GM21381 (cell line): ENCODE data around the gene PAPSS2.
"Not testable (repeated sequence)": the region's sequence is repeated elsewhere in the genome, so short reads cannot be mapped to it uniquely, and the experiment has no call there.

Experiments used
- ATAC-seq: cut with Tn5 transposase; IDR thresholded peaks from one replicate; pipeline ENCODE4 v1.9.1; 2021; ENCODE audit warnings: mild to moderate bottlenecking, moderate library complexity; ENCODE audit not compliant: unreplicated experiment

PAPSS2 gene

DNA sequence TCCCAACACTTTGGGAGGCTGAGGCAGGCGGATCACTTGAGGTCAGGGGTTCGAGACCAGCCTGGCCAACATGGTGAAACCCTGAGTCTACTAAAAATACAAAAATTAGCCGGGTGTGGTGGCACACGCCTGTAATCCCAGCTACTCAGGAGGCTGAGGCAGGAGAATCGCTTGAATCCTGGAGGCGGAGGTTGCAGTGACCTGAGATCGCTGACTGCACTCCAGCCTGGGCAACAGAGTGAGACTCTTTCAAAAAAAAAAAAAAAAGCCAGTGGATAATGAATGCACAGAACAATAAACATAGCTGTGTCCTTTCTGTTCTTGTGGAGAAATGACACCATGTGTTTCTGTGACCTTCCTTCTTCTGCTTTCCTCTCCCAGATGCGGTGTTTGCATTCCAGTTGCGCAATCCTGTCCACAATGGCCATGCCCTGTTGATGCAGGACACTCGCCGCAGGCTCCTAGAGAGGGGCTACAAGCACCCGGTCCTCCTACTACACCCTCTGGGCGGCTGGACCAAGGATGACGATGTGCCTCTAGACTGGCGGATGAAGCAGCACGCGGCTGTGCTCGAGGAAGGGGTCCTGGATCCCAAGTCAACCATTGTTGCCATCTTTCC is 83.4 kb downstream of the PAPSS2 start:
- ATAC-seq, result not testable (repeated sequence)

DNA sequence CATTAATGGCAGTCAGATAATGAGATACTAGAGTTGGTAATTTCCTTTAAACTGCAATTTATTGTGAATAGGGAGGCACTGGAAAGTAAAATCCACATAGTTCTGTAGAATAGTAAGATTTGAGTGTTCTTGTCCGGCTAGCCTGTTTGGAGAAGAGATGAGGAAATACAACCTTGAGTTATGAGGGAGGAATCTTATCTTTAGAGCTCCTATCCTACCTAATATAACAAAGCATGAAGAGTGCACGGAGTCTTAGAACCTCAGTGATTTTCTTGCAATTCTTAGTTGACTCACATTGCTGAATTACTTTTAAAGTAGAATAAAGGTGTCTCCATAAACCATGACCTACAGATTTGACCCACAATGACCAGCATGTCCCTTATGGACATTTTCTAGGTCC is 84.9 kb downstream of the PAPSS2 start:
- ATAC-seq, result no peak

DNA sequence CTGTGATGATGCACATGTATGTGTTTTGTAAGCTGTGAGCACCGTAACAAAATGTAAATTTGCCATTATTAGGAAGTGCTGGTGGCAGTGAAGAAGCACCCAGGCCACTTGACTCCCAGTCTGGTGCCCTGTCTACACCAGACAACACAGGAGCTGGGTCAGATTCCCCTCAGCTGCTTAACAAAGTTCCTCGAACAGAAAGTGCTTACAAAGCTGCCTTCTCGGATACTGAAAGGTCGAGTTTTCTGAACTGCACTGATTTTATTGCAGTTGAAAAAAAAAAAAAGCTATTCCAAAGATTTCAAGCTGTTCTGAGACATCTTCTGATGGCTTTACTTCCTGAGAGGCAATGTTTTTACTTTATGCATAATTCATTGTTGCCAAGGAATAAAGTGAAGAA is 87.2 kb downstream of the PAPSS2 start:
- no peak for ATAC-seq

DNA sequence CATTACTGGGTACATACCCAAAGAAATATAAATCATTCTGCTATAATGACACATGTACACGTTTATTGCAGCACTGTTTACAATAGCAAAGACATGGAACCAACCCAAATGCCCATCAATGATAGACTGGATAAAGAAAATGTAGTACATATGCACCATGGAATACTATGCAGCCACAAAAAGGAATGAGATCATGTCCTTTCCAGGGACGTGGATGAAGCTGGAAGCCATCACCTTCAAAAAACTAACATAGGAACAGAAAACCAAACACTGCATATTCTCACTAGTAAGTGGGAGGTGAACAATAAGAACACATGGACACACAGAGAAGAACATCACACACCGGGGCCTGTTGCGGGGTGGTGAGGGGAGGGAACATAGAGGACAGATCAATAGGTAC is 88.6 kb downstream of the PAPSS2 start:
- ATAC-seq, result not testable (repeated sequence)

DNA sequence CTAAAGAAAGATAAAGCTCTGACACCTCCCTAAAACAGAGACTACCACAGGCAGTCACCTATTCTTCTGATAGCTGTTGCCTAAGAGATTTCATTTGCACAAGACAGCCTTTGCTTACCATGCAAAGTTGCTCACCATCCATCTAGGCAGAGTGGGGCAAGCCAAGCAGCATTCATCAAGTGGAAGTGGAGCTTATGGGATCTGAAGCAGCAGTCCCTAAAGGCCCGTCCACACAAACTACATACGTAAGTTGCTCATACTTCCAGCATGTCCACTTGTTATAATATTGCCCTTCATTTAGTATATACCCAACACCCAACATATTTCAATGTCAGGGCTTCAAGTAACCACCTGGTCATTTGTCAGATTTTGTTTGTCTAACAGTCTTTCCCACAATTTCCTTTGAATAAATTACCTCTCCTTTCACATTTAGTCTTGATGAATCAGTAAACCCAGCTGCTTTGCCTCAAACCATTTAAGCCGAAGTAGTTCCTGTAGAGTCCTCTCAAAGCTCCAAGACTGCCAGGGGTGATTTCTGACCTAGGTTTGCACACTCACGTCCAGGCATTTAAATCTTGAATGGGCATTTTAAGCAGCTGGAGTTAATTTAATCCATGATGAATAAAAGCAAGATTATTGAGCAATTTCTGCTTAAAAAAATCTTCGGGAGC is 90.5 kb downstream of the PAPSS2 start:
- ATAC-seq, result no peak

DNA sequence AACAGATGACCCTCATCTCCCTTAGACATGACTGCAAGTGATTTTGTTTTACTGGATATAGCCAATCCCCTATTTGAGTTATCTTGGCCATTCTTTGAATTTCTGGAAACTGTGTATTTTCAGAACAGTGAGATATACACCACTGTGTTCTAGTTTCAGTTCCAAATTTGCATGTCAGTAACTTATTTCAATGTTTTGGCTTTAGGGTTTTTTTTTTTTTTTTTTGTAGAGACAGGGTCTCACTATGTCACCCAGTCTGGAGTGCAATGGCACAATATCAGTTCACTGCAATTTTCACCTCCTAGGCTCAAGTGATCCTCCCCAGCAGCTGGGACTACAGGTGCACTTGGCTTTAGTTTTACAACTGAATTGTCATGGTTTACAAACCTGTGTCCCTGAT is 91.1 kb downstream of the PAPSS2 start:
- peak; percentile 58 for ATAC-seq

DNA sequence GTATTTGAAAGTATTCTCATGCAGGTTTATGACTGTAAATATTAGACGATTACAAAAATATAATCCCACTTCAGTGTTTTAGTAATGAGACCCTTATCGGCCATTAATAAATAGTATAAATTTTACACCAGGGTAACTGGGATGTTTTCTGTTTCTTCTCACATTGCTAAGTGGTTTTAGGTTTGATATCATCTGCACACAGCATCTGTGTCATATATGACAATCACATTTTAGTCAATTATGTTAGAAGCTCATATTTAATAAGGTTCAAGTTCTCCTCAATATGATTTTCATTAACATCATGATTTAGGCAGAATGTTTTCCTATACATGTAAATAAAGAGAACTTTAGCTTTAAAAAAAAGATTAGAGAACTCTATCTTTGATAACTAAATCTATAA is 91.6 kb downstream of the PAPSS2 start:
- ATAC-seq, result no peak

DNA sequence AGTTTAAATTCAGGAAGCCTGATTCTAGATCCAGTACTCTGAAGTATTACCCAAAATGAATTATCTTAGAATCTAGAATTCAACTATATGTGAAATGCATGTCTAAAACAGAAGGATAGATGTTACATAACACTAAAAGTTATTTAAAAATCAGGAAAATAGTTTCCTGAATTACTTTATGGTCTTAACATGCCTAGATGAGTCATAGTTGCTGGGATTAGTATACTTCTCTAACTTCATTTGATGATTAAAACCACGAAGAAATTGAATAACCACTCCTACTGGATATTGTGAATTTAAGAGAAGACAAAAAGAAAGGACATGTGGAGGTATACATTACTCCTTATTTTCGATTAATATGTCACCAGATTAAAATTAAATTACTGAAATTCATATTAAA is 92.9 kb downstream of the PAPSS2 start:
- ATAC-seq, result no peak

DNA sequence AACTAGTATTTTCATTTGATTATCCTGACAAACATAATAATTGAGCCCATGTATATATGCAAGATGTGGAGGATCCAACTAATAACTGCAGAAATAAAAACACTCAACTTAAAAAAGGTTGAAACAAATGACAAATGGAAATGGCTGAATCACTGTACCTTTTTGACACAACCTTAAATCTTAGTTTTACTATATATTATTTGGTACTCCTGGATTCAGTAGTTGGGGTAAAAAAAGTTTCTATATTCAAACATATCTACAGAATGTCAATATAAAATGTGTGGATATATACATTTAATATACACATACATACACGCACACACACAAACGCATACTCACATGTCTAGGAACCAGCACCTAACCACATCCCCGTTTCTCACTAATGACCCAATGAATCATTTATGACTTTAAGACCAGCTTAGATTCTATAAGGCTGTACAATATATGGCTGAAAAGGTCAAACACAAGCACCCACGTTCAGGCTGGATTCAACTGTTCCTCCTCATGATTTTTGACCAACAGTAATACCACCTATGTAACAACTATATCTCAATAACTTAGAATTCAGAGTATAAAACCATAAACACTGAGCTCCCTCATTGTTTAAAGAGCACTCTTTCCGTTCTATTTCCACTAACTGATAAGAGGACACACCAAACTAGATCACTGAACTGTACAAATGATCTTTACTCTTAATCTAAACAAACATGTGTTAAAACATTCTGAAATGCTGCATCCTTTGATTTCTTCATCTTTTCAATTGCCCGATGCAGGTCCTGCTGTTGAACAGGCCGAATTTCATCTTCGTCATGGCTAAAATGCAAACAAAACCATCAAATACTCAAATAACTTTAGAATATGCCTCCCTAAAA is 94.6 kb downstream of the PAPSS2 start:
- no peak for ATAC-seq

DNA sequence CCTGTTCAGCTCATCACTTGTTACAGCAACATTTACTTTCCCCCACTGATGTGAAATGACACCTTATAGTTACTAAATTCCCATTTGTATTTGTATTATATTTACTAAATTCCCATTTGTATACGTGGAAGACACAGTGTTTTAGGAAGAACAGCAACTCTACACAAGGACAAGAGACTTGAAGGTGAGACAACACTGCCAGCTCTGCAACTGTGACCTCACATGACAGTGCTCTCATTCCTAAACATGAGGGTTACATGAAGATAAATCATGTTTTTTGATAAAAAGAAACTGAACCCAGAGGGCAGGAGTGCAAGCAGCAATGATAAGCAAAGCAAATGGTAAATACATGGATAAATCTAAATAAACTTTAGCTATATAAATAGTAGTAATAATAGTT is 98.0 kb downstream of the PAPSS2 start:
- no peak for ATAC-seq

DNA sequence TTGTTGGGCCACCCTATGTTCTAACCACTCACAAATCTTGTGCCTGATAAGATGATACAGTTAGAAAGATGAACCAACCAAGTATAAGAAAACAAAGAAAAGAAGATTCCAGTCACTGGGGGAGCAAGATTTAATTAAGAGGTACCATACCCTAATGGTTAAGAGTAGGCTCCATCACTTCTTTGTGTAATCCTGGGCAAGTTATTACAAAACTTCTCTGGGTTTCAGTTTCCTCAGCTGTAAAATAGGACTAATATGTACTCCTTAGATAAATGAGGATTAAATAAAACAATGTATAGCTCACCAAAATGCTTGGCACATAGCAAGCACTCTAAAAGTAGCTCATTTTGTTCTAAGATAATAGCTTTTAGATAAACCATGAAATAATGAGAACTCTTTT is 99.9 kb downstream of the PAPSS2 start:
- no peak for ATAC-seq

DNA sequence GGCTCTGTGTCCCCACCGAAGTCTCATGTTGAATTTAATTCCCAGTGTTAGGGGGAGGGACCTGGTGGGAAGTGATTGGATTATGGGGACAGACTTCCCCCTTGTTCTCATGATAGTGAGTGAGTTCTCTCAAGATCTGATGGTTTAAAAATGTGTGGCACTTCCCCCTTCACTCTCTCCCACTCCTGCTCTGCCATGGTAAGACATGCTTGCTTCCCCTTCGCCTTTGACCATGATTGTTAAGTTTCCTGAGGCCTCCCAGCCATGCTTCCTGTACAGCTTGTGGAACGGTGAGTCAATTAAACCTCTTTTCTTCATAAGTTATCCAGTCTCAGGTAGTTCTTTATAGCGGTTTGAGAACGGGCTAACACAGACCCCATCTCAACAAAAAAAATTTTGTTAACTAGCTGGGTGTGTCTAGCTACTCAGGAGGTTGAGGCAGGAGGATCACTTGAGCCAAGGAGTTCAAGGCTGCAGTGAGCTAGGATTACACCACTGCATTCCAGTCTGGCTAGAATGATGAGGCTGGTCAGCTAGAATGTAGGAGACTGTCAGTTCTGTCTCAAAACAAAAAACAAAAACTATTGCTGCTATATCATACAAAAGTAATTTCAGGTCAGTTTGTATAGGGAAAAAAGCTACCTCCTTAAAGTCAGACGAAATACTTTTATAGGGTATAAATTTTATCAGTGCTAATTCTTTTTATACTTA is 100.7 kb downstream of the PAPSS2 start:
- no peak for ATAC-seq

DNA sequence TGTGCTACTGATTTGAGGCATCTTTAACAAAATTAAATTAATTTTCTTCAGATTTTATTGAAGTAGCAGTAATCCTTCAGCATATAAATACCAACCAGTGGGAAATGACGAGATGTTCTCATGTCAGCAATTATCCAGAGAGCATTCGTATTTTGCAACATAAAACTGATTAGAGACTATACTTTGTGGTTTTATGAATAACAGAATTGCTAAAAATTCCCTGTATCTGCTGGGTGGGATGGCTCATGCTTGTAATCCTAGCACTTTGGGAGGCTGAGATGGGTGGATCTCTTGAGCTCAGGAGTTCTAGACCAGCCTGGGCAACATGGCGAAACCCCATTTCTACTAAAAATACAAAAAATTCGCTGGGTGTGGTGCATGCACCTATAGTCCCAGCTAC is 101.5 kb downstream of the PAPSS2 start:
- no peak for ATAC-seq

DNA sequence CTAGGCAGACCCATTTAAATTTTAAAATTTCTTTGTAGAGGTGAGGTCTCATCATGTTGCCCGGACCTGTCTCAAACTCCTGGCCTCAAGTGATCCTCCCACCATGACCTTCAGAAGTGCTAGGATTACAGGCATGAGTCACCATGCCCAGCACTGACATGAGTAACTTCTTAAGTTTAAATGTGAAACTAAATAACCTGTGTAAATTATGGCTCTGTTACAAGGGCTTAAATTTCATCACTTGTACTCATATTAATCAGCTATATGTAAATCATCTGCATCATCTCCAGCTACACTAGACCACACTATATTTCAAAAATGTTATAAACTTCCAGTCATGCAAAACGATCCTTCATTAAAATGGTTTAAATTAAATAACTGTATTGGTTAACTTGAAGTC is 102.2 kb downstream of the PAPSS2 start:
- ATAC-seq, result no peak

DNA sequence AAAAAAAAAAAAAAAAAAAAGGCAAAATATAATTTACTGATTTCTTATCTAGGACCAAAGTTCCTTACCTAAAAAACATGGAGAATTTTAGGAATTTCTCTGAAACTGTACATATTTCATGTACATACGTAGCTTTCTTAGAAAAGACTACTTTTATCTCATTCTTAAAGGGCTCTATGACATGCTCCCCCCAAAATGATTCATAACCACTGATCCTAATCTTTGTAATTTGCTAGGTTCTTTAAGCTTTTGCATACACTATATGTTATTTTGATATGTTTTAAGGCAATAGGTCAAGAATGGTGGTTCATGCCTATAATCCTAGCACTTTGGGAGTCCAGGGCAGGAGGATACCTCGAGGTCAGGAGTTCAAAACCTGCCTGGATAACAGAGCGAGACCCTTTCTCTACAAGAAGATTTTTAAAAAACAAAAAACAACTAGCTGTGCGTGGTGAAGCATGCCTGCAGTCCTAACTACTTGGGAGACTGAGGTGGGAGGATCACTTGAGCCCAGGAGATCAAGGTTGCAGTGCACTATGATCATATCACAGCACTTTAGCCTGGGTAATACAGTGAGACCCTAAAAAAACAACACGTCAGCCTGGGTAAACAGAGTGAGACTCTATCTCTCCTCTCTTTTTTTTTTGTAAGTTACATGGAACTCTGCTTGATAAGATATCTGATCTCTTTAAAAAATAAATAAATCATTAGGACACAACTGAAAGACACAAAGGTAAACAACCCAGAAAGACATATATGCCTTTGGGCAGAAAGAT is 103.6 kb downstream of the PAPSS2 start:
- no peak for ATAC-seq

DNA sequence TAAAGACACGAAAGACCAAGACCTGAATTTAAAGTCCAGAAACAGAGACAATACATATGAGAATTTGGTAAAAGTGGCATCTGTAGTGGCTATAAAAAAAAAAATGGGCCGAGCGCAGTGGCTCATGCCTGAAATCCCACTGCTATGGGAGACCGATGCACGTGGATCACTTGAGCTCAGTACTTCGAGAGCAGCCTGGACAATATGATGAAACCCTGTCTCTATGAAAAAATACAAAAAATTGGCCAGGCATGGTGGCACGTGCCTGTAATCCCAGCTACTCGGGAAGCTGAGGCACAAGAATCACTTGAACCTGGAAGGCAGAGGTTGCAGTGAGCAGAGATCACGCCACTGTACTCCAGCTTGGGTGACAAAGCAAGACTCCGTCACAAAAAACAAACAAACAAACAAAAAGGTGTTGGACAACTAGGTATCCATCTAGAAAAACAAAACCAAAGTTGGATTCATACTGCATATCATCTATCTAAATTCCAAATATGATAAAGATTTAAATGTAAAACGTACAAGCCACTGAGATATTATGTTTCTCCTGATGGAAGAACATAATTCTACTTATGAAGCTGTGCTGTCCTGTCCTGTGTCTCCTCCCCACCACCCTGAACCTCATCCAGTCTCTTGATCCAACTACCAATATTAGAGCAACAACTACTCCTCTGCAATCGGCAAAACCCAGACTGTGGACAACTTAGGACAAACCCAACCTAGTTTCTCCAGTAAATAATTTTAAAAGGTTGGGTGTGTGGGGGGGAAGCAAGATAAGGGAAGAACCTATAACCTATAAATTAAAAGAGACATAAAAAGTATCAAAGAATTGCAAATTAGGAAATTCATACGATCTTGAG is 104.6 kb downstream of the PAPSS2 start:
- no peak for ATAC-seq

DNA sequence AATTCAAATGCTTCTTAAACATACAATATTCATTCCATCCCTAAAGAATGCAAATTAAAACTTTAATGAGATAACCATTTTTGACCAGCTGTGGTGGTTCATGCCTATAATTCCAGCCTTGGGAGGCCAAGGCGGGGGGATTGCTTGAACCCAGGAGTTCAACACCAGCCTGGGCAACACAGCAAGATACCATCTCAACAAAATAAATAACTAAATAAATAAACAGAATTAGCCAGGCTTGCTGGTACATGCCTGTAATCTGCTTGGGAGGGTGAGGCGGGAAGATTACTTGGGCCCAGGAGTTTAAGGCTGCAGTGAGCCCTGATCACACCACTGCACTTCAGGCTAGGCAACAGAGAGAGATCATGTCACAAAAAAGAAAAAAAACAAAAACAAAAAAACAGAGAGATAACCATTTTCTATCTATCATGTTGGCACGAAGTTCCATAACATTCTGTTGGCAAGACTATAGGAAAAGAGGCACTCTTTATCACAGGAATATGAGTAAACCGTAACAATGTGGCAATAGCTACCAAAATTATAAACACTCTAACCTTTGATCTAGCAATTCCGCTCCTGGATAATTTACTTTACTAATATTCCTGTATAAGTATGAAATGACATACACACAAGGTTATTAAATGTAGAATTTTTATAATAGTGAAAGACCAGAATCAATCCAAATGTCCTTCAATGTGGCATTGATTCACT is 106.1 kb downstream of the PAPSS2 start:
- no peak for ATAC-seq

DNA sequence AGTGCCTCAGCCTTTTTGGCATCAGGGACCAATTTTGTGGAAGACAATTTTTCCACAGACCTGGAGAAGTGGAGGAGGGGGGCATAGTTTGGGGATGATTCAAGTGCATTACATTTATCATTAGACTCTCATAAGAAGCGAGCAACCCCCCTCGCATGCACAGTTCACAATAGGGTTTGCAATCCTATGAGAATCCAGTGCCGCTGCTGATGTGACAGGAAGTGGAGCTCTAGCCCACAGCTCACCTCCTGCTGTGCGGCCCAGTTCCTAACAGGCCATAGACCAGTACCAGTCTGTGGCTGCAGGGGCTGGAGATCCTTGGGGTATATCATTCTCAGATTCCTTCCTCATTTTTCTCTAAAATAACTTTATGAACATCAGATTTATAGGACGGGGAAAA is 107.6 kb downstream of the PAPSS2 start:
- no peak for ATAC-seq

DNA sequence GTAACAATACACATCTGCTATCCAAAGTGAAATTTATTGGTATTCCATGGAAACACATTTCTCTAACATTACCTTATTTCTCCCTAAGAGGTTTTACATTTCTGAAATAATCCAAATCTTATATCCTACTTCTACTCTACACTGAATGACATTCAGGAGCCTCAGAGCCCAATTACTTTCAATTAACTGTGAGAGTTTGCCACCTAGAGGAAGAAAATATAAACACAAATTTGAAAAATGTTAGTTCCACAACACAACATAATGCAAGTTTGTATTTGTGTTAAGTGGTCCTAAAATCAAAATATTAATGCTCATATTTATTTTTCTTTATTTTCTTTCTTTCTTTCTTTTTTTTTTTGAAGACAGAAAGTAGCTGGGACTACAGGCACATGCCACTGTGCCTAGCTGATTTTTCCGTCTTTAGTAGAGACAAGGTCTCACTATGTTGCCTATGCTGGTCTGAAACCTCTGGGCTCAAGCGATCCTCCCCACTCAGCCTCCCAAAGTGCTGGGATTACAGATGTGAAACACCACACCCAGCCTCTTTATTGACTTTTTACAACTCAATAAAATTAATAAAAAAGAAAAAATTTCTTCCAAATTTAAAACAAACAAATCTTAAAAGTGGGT is 112.3 kb downstream of the PAPSS2 start:
- no peak for ATAC-seq
